IPS-20b (cell line): ENCODE measurements around the gene RRP8.

Source experiments
- H3K27ac ChIP-seq: one replicate; pipeline ENCODE4 v1.5.1; 2013; ENCODE audit warnings: low read length
- H3K27me3 ChIP-seq: 2 replicates; pipeline ENCODE4 v1.6.1; 2013; ENCODE audit warnings: mild to moderate bottlenecking, low read length, inconsistent platforms; ENCODE audit not compliant: insufficient read depth
- H3K36me3 ChIP-seq: 2 replicates; pipeline ENCODE4 v1.6.1; 2013; ENCODE audit warnings: low read depth, mild to moderate bottlenecking, inconsistent platforms, low read length, moderate library complexity; ENCODE audit not compliant: insufficient read depth
- H3K4me1 ChIP-seq: 2 replicates; pipeline ENCODE4 v1.6.1; 2013; ENCODE audit warnings: mild to moderate bottlenecking, control low read depth, inconsistent platforms, low read length, moderate library complexity; ENCODE audit not compliant: insufficient read depth
- H3K4me3 ChIP-seq: 2 replicates; pipeline ENCODE4 v1.5.1; 2013; ENCODE audit warnings: mild to moderate bottlenecking, low read length, inconsistent platforms
- H3K9ac ChIP-seq: 2 replicates; pipeline ENCODE4 v1.6.1; 2013; ENCODE audit warnings: low read depth, mild to moderate bottlenecking, inconsistent platforms, low read length, moderate library complexity
- H3K9me3 ChIP-seq: 2 replicates; pipeline ENCODE4 v1.6.1; 2013; ENCODE audit warnings: mild to moderate bottlenecking, low read depth, low read length, inconsistent platforms; ENCODE audit not compliant: insufficient read depth

RRP8 gene

GRCh38 chr11:6631361-6631890, 28.0 kb upstream of the RRP8 start:
- no peaks in the 10 kb centered on the region for H3K27me3 ChIP-seq
- no peak overlapping the region for H3K4me3 ChIP-seq
- H3K9me3 ChIP-seq, result no peaks in the 10 kb centered on the region
- no peak overlapping the region for H3K9ac ChIP-seq
- H3K36me3 ChIP-seq, result peaks cover 44% of the 10 kb centered on the region; the same call in 1 of the 2 replicates
- no peak overlapping the region for H3K27ac ChIP-seq
- no peaks in the 10 kb centered on the region for H3K4me1 ChIP-seq

- no peak overlapping the region for H3K27ac ChIP-seq
- no peak overlapping the region for H3K9ac ChIP-seq
- no peaks in the 10 kb centered on the region for H3K9me3 ChIP-seq
- H3K4me1 ChIP-seq, result no peaks in the 10 kb centered on the region
- peaks cover 51% of the 10 kb centered on the region; the same call in 1 of the 2 replicates for H3K36me3 ChIP-seq
- H3K27me3 ChIP-seq, result no peaks in the 10 kb centered on the region
- H3K4me3 ChIP-seq, result no peak overlapping the region
Measured at GRCh38 chr11:6630632-6631291, 27.3 kb upstream of the RRP8 start.

DNA sequence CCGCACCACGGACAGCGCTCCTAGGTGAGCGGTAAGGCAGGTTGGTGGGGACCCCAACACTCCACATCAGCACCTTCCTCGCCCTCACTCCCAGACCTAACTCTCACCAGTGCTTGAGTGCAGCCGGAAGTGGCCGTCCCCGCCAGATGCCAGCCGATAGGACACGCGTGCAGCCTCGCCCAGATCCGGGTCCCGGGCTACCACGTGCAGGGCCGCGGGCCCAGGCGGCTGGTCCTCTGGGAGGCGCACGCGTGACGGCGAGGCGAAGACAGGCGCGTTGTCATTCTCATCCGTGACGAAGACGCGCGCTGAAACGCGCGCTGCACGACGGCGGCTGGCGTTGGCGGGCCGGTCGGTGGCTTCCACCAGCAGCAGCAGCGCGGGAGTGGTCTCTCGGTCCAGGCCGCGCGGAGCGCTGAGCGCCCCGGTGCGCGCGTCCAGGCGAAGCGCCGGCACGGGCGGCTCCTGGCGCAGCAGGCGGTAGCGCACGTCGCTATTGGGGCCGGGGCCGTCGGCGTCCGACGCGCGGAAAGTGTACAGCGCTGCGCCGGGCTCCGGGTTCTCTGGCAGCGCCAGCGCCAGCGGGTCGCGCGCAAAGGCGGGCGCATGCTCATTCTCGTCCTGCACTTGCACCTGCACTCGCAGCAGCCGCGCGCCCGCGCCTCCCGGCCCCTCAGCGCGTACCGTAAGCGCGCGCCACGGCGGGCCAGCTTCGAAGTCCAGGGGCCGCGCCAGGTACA, 26.6 kb upstream of the RRP8 start:
- no peak overlapping the region for H3K9ac ChIP-seq

DNA sequence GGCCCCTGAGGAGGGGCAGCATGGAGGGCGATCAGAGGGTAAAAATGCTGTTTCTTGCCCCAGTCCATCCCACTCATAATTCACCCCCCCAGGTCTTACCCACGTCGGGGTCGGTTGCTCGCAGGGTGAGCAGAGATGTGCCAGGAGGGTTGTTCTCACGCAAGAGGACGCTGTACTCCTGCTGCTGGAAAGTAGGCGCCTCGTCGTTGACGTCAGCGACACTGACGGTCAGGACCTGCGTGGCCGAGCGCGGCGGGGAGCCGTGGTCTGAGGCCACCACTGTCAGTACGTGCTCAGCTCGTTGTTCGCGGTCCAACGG, 26.1 kb upstream of the RRP8 start:
- H3K9me3 ChIP-seq, result no peaks in the 10 kb centered on the region
- H3K36me3 ChIP-seq, result peaks cover 62% of the 10 kb centered on the region; the same call in 1 of the 2 replicates
- no peak overlapping the region for H3K9ac ChIP-seq
- no peaks in the 10 kb centered on the region for H3K27me3 ChIP-seq
- H3K4me3 ChIP-seq, result no peak overlapping the region
- H3K27ac ChIP-seq, result no peak overlapping the region
- no peaks in the 10 kb centered on the region for H3K4me1 ChIP-seq

More for the DNA sequence above, 26.6 kb upstream of the RRP8 start:
- no peak overlapping the region for H3K4me3 ChIP-seq
- H3K27ac ChIP-seq, result no peak overlapping the region
- no peaks in the 10 kb centered on the region for H3K4me1 ChIP-seq
- H3K36me3 ChIP-seq, result peaks cover 58% of the 10 kb centered on the region; the same call in 1 of the 2 replicates
- H3K27me3 ChIP-seq, result no peaks in the 10 kb centered on the region
- no peaks in the 10 kb centered on the region for H3K9me3 ChIP-seq

DNA sequence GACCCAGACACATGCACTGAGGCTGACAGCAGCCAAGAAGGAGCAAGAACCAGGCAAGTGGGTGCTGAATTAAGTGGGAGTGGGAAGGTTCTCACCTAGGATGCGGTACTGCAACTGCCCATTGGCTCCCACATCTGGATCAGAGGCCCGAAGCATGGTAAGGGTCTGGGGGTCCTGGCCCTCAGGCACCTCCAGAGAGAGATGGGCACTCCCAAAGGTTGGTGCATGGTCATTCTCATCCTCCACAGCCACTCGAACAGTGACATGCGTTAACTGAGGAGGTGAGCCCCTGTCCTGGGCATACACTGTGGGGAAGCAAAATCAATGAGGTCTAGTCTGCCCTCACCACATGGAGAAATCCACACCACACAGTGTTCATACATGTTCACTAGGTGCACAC, 25.1 kb upstream of the RRP8 start:
- Histone ChIP-seq H3K27ac (no peak overlapping the region), H3K9me3 (no peaks in the 10 kb centered on the region), H3K36me3 (peaks cover 64% of the 10 kb centered on the region; the same call in 1 of the 2 replicates), H3K4me3 (no peak overlapping the region), H3K9ac (no peak overlapping the region), H3K4me1 (no peaks in the 10 kb centered on the region), H3K27me3 (no peaks in the 10 kb centered on the region)

DNA sequence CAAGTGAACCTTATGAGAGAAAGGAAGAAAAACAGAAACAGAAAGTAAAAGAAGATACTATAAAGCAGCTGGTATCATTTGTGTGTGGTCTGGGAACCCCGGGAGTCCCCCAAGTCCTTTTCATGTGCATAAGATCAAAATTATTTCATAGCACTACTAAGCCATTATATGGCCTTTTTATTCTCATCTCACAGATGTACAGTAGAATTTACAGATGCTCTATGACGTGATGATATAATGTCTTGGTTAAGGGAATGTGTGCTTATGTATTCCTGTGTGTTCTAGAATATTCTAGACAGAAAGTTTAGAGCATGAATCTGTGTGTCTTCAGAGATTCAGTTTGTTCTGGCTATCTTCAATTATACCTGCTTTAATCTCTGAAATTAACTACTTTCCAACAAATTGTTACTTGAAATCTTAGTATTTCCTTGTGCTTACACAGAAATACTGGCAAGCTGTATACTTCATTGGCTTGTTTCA, 24.4 kb upstream of the RRP8 start:
- H3K36me3 ChIP-seq, result peaks cover 58% of the 10 kb centered on the region; the same call in 1 of the 2 replicates
- no peaks in the 10 kb centered on the region for H3K4me1 ChIP-seq
- H3K9ac ChIP-seq, result no peak overlapping the region
- H3K27me3 ChIP-seq, result no peaks in the 10 kb centered on the region
- H3K9me3 ChIP-seq, result no peaks in the 10 kb centered on the region
- H3K27ac ChIP-seq, result no peak overlapping the region
- no peak overlapping the region for H3K4me3 ChIP-seq

- H3K9me3 ChIP-seq, result no peaks in the 10 kb centered on the region
- H3K36me3 ChIP-seq, result peaks cover 58% of the 10 kb centered on the region; the same call in 1 of the 2 replicates
- H3K27ac ChIP-seq, result no peak overlapping the region
- H3K9ac ChIP-seq, result no peak overlapping the region
- H3K4me3 ChIP-seq, result no peak overlapping the region
- H3K4me1 ChIP-seq, result no peaks in the 10 kb centered on the region
- H3K27me3 ChIP-seq, result no peaks in the 10 kb centered on the region
Measured at GRCh38 chr11:6626971-6627761, 23.8 kb upstream of the RRP8 start.

GRCh38 chr11:6625832-6626420, 22.5 kb upstream of the RRP8 start:
- Histone ChIP-seq H3K4me3 (no peak overlapping the region), H3K9me3 (no peaks in the 10 kb centered on the region), H3K9ac (no peak overlapping the region), H3K36me3 (peaks cover 47% of the 10 kb centered on the region; the same call in 1 of the 2 replicates), H3K4me1 (peaks cover 2% of the 10 kb centered on the region; the same call in 1 of the 2 replicates), H3K27me3 (no peaks in the 10 kb centered on the region), H3K27ac (no peak overlapping the region)

DNA sequence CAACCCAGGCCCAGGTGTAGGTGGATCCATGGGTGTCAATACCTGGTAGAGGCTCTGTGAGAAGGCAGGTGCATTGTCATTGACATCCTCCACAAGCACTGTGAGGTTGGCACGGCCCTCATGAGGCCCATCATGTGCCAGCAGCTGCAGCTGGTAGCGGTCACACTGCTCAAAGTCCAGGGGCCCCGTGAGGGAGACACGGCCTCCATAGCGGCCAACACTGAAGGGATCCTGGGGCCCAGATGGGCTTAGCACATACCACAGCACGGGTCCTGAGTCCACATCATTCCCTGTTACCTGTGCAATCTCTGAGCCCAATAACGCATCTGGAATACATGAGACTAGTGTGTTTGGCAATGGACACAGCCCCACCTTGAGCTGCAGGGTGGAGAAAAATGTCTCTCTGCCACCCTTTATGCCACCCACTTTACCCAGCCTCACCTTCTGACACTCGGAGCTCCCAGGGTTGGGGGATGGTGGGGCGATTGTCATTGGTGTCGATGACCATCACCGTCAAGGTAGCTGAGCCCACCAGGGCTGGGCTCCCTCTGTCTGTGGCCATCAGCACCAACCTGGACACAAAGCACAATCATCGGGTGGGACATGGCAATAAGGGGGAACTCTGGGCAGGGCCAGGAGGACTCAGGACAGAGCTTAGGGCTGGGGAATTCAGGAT, 21.9 kb upstream of the RRP8 start:
- peaks cover 8% of the 10 kb centered on the region; the same call in 1 of the 2 replicates for H3K4me1 ChIP-seq
- no peak overlapping the region for H3K4me3 ChIP-seq
- H3K27me3 ChIP-seq, result no peaks in the 10 kb centered on the region
- peaks cover 45% of the 10 kb centered on the region; the same call in 1 of the 2 replicates for H3K36me3 ChIP-seq
- no peaks in the 10 kb centered on the region for H3K9me3 ChIP-seq
- H3K27ac ChIP-seq, result no peak overlapping the region
- no peak overlapping the region for H3K9ac ChIP-seq

- peaks cover 38% of the 10 kb centered on the region; the same call in 1 of the 2 replicates for H3K36me3 ChIP-seq
- peaks cover 14% of the 10 kb centered on the region; the same call in 1 of the 2 replicates for H3K4me1 ChIP-seq
- no peaks in the 10 kb centered on the region for H3K27me3 ChIP-seq
- no peak overlapping the region for H3K9ac ChIP-seq
- no peak overlapping the region for H3K4me3 ChIP-seq
- no peak overlapping the region for H3K27ac ChIP-seq
- H3K9me3 ChIP-seq, result no peaks in the 10 kb centered on the region
Measured at GRCh38 chr11:6623391-6624363, 20.3 kb upstream of the RRP8 start.
